Measurements from ENCODE around the gene U2AF2.

DNA sequence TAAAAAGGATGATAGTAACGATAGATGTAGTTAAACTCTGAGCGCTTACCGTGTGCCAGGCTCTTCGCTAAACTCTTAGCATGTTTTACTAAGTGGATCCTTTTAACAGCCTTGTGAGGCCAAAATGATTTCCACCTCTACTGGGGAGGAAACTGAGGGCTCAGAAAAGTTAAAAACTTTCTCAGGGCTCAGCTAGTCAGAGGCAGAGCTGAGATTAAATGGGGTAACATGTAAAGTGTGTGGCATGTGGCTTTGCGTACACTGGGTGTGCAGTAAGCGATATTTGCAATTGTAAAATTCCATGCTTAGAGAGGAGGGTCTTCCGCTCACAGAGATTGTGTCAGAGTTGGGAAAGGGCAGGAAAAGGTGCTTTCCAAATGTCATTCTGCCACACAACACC is 1.7 kb downstream of the U2AF2 start:
- no peak for TF ChIP-seq POLR2A (IDR thresholded peaks at IDR 0.05)
- TF ChIP-seq CTCF (IDR thresholded peaks at IDR 0.05): no peak
